CD4-positive, alpha-beta T cell (primary cell): Measurements from ENCODE around the gene TLE1. TPM values are rescaled to one million over a fixed set of nuclear protein-coding genes. Genes with fewer than 3 reads are reported as not detected.

ENCODE experiments used
- ATAC-seq: fragments of 200-7000 bp; cut with Tn5 transposase; one replicate; pipeline ENCODE4 v1.10.0; 2022; ENCODE audit warnings: mild to moderate bottlenecking; ENCODE audit not compliant: poor library complexity
- CTCF ChIA-PET: fragments of 350-600 bp; sonication (Branson Sonifier 250); formaldehyde crosslinking; loops from one replicate; lab custom pipeline; 2021; ENCODE audit warnings: antibody characterized with exemption, inconsistent platforms; lab: Charles Lee
- POLR2A ChIA-PET: fragments of 350-600 bp; sonication (Branson Sonifier 250); formaldehyde crosslinking; loops from one replicate; lab custom pipeline; 2021; ENCODE audit warnings: antibody characterized with exemption, inconsistent platforms; lab: Charles Lee
- DNase-seq, 14 experiments: peaks; one replicate each; pipeline ENCODE4 v3.0.0-alpha.2; 2013 to 2020; ENCODE audit warnings: mixed read lengths in 2 of 14
- H3K27ac ChIP-seq, 2 donors: one replicate each; pipeline versions ENCODE4 v1.5.1 to v1.7.0; 2013; ENCODE audit warnings: low read length in 2 of 2, low read depth in 1 of 2, mild to moderate bottlenecking in 1 of 2
- H3K27me3 ChIP-seq, 2 experiments: 1 replicate in 1 of 2; 2 replicates in 1 of 2; pipeline versions ENCODE4 v1.6.1 to v1.7.0; 2013; ENCODE audit warnings: low read length in 2 of 2, control low read depth in 1 of 2, mild to moderate bottlenecking in 1 of 2, moderate library complexity in 1 of 2; ENCODE audit not compliant: insufficient read depth in 2 of 2, control insufficient read depth in 1 of 2
- H3K36me3 ChIP-seq: one replicate; pipeline ENCODE4 v1.6.1; 2013; ENCODE audit warnings: low read length, control low read depth; ENCODE audit not compliant: insufficient read depth
- H3K4me1 ChIP-seq: one replicate; pipeline ENCODE4 v1.6.1; 2013; ENCODE audit warnings: low read length, control low read depth; ENCODE audit not compliant: insufficient read depth
- H3K4me3 ChIP-seq: one replicate; pipeline ENCODE4 v1.5.1; 2013; ENCODE audit warnings: mild to moderate bottlenecking, low read length, moderate library complexity
- H3K9me3 ChIP-seq, 2 experiments: 1 replicate in 1 of 2; 2 replicates in 1 of 2; pipeline versions ENCODE4 v1.6.1 to v1.7.0; 2013; ENCODE audit warnings: low read length in 2 of 2, mild to moderate bottlenecking in 2 of 2, control low read depth in 1 of 2, moderate library complexity in 1 of 2; ENCODE audit not compliant: control insufficient read depth in 1 of 2, insufficient read depth in 1 of 2
- H3K27ac Mint-ChIP-seq: one replicate; pipeline ENCODE4 v1.8.0; 2020; ENCODE audit warnings: mixed read lengths
- H3K27me3 Mint-ChIP-seq: one replicate; pipeline ENCODE4 v1.8.0; 2021; ENCODE audit warnings: mixed read lengths
- H3K36me3 Mint-ChIP-seq: one replicate; pipeline ENCODE4 v1.8.0; 2021; ENCODE audit warnings: low read depth, mixed read lengths
- H3K4me1 Mint-ChIP-seq: one replicate; pipeline ENCODE4 v1.8.0; 2021; ENCODE audit warnings: low read depth, mixed read lengths
- H3K4me3 Mint-ChIP-seq: one replicate; pipeline ENCODE4 v1.8.0; 2020; ENCODE audit warnings: mild to moderate bottlenecking, mixed read lengths
- H3K9me3 Mint-ChIP-seq: one replicate; pipeline ENCODE4 v1.8.0; 2020; ENCODE audit warnings: mixed read lengths
- intact Hi-C, 2 experiments: fragments of 100-400 bp; cut with DNase I in 1 of 2; cut with micrococcal nuclease in 1 of 2; formaldehyde crosslinking; loops; one replicate each; pipeline versions ENCODE4 v1.15.1 to v1.9.0; 2023 to 2025; cut with DNase I, micrococcal nuclease
- total RNA-seq, 174 experiments: library from RNA in 2 of 174; stranded (reverse) in 2 of 174; gene quantifications; one replicate each; pipeline ENCODE4 v1.2.3 and lab custom pipeline; 2021 to 2026
- TF ChIP-seq, protein P1 (sequence below): fragments of 200-600 bp; IDR thresholded peaks from one replicate; pipeline ENCODE4 v1.8.0; 2022; ENCODE audit warnings: antibody characterized with exemption, mild to moderate bottlenecking

Gene TLE1
- total RNA-seq, 2 experiments from 2014 or later = 3.4 to 3.5 TPM

DNA sequence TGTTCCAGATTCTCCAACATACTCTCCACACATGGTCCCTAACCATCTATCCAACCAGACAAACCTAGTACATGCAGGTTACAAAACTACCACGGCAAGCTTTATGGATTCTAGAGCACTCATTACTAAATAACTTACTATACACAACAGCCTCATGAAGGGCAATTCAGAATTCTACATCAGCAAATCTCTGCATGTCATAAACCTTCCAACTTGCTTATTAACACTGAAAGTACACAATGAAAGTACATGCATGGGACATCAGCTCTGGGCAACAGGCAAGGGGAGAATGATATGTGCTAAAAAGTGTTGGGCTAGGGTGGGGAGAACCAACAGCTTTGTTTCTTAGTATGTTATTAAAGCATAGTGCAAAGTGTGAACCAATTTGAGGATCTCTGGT lies 70.4 kb downstream of the TLE1 start:
- H3K9me3 Mint-ChIP-seq = no peaks in the 10 kb centered on the region
- TF ChIP-seq, protein P1, sequence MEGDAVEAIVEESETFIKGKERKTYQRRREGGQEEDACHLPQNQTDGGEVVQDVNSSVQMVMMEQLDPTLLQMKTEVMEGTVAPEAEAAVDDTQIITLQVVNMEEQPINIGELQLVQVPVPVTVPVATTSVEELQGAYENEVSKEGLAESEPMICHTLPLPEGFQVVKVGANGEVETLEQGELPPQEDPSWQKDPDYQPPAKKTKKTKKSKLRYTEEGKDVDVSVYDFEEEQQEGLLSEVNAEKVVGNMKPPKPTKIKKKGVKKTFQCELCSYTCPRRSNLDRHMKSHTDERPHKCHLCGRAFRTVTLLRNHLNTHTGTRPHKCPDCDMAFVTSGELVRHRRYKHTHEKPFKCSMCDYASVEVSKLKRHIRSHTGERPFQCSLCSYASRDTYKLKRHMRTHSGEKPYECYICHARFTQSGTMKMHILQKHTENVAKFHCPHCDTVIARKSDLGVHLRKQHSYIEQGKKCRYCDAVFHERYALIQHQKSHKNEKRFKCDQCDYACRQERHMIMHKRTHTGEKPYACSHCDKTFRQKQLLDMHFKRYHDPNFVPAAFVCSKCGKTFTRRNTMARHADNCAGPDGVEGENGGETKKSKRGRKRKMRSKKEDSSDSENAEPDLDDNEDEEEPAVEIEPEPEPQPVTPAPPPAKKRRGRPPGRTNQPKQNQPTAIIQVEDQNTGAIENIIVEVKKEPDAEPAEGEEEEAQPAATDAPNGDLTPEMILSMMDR = no peak
- no peaks in the 10 kb centered on the region for H3K36me3 Mint-ChIP-seq
- H3K4me1 ChIP-seq = no peaks in the 10 kb centered on the region
- ChIA-PET POLR2A (no interaction called here), CTCF (no interaction called here)
- H3K4me1 Mint-ChIP-seq = peaks cover 10% of the 10 kb centered on the region
- H3K27ac ChIP-seq = no peak overlapping the region
- no peak overlapping the region for H3K27ac Mint-ChIP-seq
- DNase-seq (no peak), ATAC-seq (no peak)
- H3K9me3 ChIP-seq = peaks cover 0 to 10% of the 10 kb centered on the region in 2 experiments
- intact Hi-C loops = no loop called here
- no peaks in the 10 kb centered on the region for H3K27me3 Mint-ChIP-seq
- no peak overlapping the region for H3K4me3 ChIP-seq
- H3K27me3 ChIP-seq = no peaks in the 10 kb centered on the region
- H3K36me3 ChIP-seq = no peaks in the 10 kb centered on the region
- H3K4me3 Mint-ChIP-seq = no peak overlapping the region

DNA sequence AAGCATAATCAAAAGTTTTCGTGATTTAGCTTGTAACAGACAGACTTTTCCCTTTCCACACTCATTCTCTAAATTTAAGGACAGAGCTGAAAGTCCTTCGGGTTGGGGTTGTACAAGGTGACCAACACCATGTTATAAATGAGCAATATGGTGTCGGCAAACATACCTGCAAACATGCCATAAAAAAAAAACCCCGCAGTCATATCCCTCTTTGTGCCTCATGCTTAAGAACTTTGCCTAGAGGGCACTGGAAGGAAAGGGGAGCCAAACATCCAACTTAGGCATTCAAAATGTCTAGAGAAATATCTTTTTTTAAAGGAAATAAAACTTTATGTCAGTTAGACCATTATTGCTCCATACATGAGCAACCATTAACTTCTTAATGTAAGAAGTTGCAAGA lies 73.2 kb downstream of the TLE1 start:
- H3K27me3 Mint-ChIP-seq = no peaks in the 10 kb centered on the region
- H3K36me3 Mint-ChIP-seq = no peaks in the 10 kb centered on the region
- Histone ChIP-seq H3K36me3 (no peaks in the 10 kb centered on the region), H3K4me1 (no peaks in the 10 kb centered on the region), H3K27me3 (no peaks in the 10 kb centered on the region), H3K9me3 (peaks cover 0 to 19% of the 10 kb centered on the region in 2 experiments), H3K27ac (no peak overlapping the region), H3K4me3 (no peak overlapping the region)
- TF ChIP-seq, protein P1 = no peak
- CTCF ChIA-PET = no interaction called here
- no peak overlapping the region for H3K4me3 Mint-ChIP-seq
- DNase-seq = no peak
- no peak overlapping the region for H3K27ac Mint-ChIP-seq
- POLR2A ChIA-PET = no interaction called here
- H3K4me1 Mint-ChIP-seq = peaks cover 10% of the 10 kb centered on the region
- intact Hi-C loops = no loop called here
- ATAC-seq = no peak
- H3K9me3 Mint-ChIP-seq = no peaks in the 10 kb centered on the region

DNA sequence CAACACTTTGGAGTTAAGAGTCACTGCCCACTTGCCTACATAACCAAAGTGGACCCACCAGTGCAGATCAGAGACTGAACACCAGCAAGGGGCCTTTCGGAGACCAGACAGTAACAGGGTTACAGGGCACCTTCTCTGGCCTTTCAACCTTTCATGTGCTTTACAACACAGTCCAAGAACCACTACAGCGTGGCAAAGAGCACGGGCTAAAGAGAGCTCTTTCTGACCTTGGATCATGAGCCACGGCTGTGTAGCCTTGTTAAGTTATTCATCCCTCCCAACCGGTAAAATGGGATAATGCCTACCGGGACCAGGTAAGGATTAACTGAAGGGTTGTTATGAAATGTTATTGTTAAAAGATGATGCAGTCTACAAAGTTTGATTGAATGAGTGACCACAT lies 75.0 kb downstream of the TLE1 start:
- no peaks in the 10 kb centered on the region for H3K27me3 ChIP-seq
- POLR2A ChIA-PET = no interaction called here
- Mint-ChIP-seq H3K4me1 (no peaks in the 10 kb centered on the region), H3K36me3 (no peaks in the 10 kb centered on the region), H3K4me3 (no peak overlapping the region), H3K27ac (no peak overlapping the region), H3K27me3 (no peaks in the 10 kb centered on the region), H3K9me3 (no peaks in the 10 kb centered on the region)
- intact Hi-C loops = no loop called here
- DNase-seq (no peak), ATAC-seq (no peak)
- H3K9me3 ChIP-seq = peaks cover 0 to 19% of the 10 kb centered on the region in 2 experiments
- CTCF ChIA-PET = no interaction called here
- H3K4me1 ChIP-seq = no peaks in the 10 kb centered on the region
- H3K4me3 ChIP-seq = no peak overlapping the region
- H3K27ac ChIP-seq = no peak overlapping the region
- H3K36me3 ChIP-seq = no peaks in the 10 kb centered on the region
- TF ChIP-seq, protein P1 = no peak
